HFF-Myc (cell line): ENCODE results near the gene CALHM6.
A peak's percentile ranks its signal among the peaks of the same experiment; 100 is the strongest.

Experiments
- DNase-seq: peaks from one replicate; pipeline ENCODE4 v3.0.0-alpha.2; 2011; ENCODE audit warnings: low read depth; ENCODE audit errors: extremely low read depth
- H3K4me3 ChIP-seq: replicated peaks from 2 replicates; pipeline ENCODE4 v1.5.1; 2011; ENCODE audit warnings: low read depth, mild to moderate bottlenecking, control low read depth, low read length
- CTCF ChIP-seq: IDR thresholded peaks from 2 replicates; pipeline ENCODE4 v1.5.1; 2012; ENCODE audit warnings: mild to moderate bottlenecking, low read depth, low read length, control low read depth; ENCODE audit errors: missing control alignments

Gene CALHM6

GRCh38 chr6:116461331-116461931 is at the start of gene CALHM6:
Gene CALHM6 (plus strand): TSS chr6:116461375. CDS start chr6:116461930, 555 bp downstream.
- peak within 1 kb of the TSS; percentile 37 for H3K4me3 ChIP-seq

GRCh38 chr6:116412270-116412669 is 48.9 kb upstream of the CALHM6 start:
- no peak overlapping the region for H3K4me3 ChIP-seq
- DNase-seq = no peak
- TF ChIP-seq CTCF = no peak

More at GRCh38 chr6:116461331-116461931, at the start of gene CALHM6:
- TF ChIP-seq CTCF = no peak
- no peak for DNase-seq

- no peak for DNase-seq
- H3K4me3 ChIP-seq = no peak overlapping the region
- no peak for TF ChIP-seq CTCF
These were observed 47.8 kb upstream of the CALHM6 start for GRCh38 chr6:116413357-116413756.

GRCh38 chr6:116417661-116418060 is 43.5 kb upstream of the CALHM6 start:
- no peak overlapping the region for H3K4me3 ChIP-seq
- no peak for TF ChIP-seq CTCF
- DNase-seq = no peak

GRCh38 chr6:116419069-116419786 is 41.9 kb upstream of the CALHM6 start:
- no peak for DNase-seq
- no peak overlapping the region for H3K4me3 ChIP-seq
- no peak for TF ChIP-seq CTCF

GRCh38 chr6:116420341-116420740 is 40.8 kb upstream of the CALHM6 start:
- DNase-seq = no peak
- TF ChIP-seq CTCF = no peak
- H3K4me3 ChIP-seq = no peak overlapping the region
